Astrocyte of the spinal cord (primary cell): ENCODE measurements around the gene NAB2.
A peak's percentile ranks its signal among the peaks of the same experiment; 100 is the strongest.

ENCODE experiments used
- DNase-seq: peaks from one replicate; pipeline ENCODE4 v3.0.0; 2011; ENCODE audit warnings: low read depth, low spot score
- H3K4me3 ChIP-seq: 2 replicates; pipeline ENCODE4 v1.5.1; 2011; ENCODE audit warnings: low read depth, mild to moderate bottlenecking, low read length, moderate library complexity
- in situ Hi-C: cut with HindIII; loops from 2 replicates; pipeline ENCODE4 v1.10.0; 2017; ENCODE audit warnings: low sequenced_read_pairs
- TF ChIP-seq, protein P1 (sequence below): IDR thresholded peaks from 2 replicates; pipeline ENCODE4 v1.5.1; 2012; ENCODE audit warnings: low read depth, mild to moderate bottlenecking, low read length, inconsistent platforms

Gene NAB2

DNA sequence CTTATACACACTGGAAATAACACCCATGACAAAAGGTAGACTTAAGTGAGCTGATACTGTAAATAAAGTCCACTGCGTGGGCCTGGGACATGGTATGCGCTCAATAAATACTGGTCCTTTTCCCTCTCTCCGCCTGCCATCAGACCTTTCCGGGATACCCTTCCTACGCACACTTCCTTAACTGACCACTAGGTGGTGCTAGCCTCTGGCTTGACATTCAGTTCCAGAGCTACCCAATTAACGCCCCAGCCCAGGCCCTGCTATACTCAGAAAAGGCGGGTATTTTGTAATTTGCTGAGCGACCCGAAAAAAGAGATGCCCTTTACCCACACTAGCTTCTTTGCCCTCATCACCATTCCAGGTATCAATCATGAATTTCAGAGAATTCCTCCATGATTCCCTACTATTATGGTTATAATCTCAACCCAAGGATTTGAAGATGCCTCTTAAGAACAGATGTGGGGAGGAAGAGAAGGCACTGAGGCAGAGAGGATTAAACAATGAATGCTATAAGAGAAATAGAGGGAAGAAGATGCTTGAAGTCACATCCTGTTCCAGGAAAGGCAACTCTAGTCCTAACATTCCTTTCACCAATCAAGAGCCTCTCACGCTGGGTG, 35.5 kb downstream of the NAB2 start:
- in situ Hi-C loops = no loop called here
- peak; percentile 66 for DNase-seq
- H3K4me3 ChIP-seq = no peak overlapping the region
- TF ChIP-seq, protein P1, sequence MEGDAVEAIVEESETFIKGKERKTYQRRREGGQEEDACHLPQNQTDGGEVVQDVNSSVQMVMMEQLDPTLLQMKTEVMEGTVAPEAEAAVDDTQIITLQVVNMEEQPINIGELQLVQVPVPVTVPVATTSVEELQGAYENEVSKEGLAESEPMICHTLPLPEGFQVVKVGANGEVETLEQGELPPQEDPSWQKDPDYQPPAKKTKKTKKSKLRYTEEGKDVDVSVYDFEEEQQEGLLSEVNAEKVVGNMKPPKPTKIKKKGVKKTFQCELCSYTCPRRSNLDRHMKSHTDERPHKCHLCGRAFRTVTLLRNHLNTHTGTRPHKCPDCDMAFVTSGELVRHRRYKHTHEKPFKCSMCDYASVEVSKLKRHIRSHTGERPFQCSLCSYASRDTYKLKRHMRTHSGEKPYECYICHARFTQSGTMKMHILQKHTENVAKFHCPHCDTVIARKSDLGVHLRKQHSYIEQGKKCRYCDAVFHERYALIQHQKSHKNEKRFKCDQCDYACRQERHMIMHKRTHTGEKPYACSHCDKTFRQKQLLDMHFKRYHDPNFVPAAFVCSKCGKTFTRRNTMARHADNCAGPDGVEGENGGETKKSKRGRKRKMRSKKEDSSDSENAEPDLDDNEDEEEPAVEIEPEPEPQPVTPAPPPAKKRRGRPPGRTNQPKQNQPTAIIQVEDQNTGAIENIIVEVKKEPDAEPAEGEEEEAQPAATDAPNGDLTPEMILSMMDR = peak; percentile 93

DNA sequence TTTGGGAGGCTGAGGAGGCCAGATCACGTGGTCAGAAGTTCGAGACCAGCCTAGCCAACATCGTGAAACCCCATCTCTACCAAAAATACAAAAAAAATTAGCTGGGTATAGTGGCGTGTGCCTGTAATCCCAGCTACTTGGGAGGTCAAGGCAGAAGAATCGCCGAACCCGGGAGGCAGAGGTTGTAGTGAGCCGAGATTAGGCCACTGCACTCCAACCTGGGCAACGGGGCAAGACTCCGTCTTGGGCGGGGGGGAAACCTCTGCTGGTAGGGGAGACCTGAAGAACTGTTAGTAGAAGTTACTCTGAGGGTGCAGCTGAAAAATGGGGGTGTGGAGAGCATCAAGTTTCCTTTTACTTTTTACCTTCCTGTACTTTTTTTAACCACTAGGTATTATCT, 37.1 kb downstream of the NAB2 start:
- no peak for DNase-seq
- TF ChIP-seq, protein P1 = no peak
- no peak overlapping the region for H3K4me3 ChIP-seq
- in situ Hi-C loops = no loop called here

DNA sequence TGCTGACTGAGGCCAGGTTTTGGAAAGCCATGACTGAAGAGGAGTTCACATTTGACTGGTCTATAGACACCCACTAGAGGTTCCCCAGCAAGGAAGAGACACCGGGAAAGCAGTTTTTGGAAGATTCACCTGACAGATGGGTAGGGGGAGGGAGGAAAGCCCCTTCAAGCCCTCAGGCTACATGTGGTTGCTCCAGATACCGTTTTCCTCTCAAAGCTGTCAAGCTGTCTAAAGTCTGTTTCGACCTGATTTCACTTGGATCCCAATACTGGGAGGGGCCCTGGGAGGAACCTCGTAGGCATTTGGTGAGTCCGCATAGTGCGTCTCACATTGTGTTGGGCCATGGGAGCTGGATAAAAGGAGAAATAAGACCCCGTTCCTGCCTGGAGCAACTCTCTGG, 37.6 kb downstream of the NAB2 start:
- DNase-seq = no peak
- in situ Hi-C loops = no loop called here
- TF ChIP-seq, protein P1 = no peak
- H3K4me3 ChIP-seq = no peak overlapping the region

DNA sequence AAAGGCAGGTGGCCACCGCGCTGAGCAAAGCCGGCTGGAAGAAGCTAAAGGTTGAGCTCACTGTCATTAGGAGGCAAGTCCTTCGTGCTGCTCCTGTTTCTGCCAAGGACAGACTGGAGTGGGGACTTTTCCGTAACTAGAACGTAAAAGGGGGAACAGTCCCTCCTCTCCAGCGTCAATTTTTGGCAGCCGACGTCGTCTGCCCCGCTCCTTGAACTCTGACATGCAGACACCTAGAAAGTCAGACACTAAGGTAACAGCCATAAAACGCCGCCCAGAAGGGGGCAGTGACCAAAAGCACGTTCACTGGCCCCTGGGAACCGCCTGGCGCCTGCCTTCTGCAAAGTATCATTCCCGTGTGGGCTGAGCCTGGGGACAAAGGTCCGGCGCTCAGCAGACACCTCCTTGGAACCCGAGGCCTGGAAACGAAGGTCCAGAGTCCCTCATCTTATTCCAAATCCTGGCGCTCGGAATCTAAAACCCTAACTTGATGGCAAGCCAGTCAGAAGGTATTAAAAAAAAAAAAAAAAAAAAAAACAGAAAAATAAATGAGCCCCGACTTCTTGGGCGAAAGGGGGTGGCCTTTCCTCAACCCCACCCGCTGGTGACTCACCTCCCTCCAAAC, 38.3 kb downstream of the NAB2 start:
- TF ChIP-seq, protein P1 = peak; percentile 45
- H3K4me3 ChIP-seq = peak overlapping the region; percentile 88
- in situ Hi-C loops = no loop called here
- DNase-seq = no peak

DNA sequence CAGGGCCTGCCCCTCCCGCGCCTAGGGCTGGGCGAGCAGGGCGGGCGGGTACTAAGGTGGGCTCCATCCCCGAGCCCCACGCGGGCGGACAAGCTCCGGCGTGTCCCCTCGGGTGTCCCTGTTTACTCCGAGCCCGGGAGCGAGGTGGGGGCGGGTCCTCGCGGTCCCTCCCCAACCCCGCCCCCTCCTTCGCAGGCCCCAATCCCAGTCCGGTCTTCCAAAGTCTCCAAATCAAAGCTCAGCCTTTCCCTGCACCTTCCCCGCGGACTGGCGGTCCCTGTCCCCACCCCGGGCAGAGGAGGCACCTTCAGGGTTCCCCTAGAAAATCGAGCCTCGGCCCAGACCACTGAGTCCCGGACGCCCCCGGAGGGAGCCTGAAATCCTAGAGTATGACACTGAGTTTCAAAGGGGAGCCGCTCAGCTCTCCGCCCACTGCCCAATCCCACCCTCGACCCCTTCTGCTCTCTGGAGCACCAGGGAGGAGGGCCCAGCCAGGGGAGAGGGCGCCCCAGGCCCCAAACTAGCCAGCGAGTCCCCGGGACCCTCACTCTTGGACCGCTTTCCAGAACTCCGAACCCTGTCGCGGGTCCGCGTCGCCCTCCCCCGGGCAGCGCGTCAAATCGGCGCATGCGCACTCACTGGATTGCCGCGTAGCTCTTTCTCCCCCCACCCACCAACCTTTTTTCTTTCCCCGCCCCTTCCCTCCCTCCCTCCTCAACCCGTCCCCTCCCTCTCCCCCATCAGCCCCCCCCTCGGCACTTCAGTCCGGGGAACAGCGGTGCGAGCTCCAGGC, 39.0 kb downstream of the NAB2 start, which contains the start of gene LRP1:
Gene LRP1 (plus strand): TSS at position 758 of the 793 bp plus-strand sequence. CDS start 482 bp downstream, outside the sequence.
- peak; percentile 83 for DNase-seq
- TF ChIP-seq, protein P1 = no peak
- in situ Hi-C loops = no loop called here
- peak within 1 kb of the TSS; percentile 88 for H3K4me3 ChIP-seq

DNA sequence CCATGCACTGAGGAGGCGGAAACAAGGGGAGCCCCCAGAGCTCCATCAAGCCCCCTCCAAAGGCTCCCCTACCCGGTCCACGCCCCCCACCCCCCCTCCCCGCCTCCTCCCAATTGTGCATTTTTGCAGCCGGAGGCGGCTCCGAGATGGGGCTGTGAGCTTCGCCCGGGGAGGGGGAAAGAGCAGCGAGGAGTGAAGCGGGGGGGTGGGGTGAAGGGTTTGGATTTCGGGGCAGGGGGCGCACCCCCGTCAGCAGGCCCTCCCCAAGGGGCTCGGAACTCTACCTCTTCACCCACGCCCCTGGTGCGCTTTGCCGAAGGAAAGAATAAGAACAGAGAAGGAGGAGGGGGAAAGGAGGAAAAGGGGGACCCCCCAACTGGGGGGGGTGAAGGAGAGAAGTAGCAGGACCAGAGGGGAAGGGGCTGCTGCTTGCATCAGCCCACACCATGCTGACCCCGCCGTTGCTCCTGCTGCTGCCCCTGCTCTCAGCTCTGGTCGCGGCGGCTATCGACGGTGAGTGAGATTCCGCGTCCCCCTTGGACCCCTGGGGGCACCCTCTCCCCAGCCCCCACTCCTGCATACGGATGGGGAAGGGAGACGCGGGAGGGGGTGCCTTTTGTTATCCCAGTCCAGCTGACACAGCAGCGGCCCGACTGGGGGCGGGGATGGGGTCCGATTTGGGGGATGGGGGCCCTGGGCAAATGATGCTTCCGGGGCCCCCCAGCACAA, 39.8 kb downstream of the NAB2 start:
- in situ Hi-C loops = no loop called here
- TF ChIP-seq, protein P1 = no peak

More for the DNA sequence above, 39.8 kb downstream of the NAB2 start:
- peak overlapping the region; percentile 88 for H3K4me3 ChIP-seq
- no peak for DNase-seq
